ENCODE data around the gene RBM7.

Gene RBM7

GRCh38 chr11:114400216-114400914, at the start of gene RBM7, which contains the start of gene C11orf71:
Gene RBM7 (plus strand): TSS chr11:114400666. CDS start chr11:114400672, 6 bp downstream.
Gene C11orf71 (minus strand): TSS chr11:114400511. CDS start chr11:114400331, 180 bp downstream.
- TF ChIP-seq CTCF (IDR thresholded peaks at IDR 0.05; ENCODE audit: low read depth, low read length) = no peak
- DNase-seq (ENCODE audit: extremely low read depth, low read depth) = peak; percentile 98

GRCh38 chr11:114353443-114353842, 47.0 kb upstream of the RBM7 start:
- TF ChIP-seq CTCF (IDR thresholded peaks at IDR 0.05; ENCODE audit: low read depth, low read length) = no peak
- DNase-seq (ENCODE audit: extremely low read depth, low read depth) = no peak

GRCh38 chr11:114354076-114354475, 46.4 kb upstream of the RBM7 start:
- no peak for TF ChIP-seq CTCF (IDR thresholded peaks at IDR 0.05; ENCODE audit: low read depth, low read length)
- no peak for DNase-seq (ENCODE audit: extremely low read depth, low read depth)

GRCh38 chr11:114358716-114359115, 41.8 kb upstream of the RBM7 start:
- no peak for TF ChIP-seq CTCF (IDR thresholded peaks at IDR 0.05; ENCODE audit: low read depth, low read length)
- no peak for DNase-seq (ENCODE audit: extremely low read depth, low read depth)

GRCh38 chr11:114359342-114359741, 41.1 kb upstream of the RBM7 start:
- DNase-seq (ENCODE audit: extremely low read depth, low read depth) = no peak
- TF ChIP-seq CTCF (IDR thresholded peaks at IDR 0.05; ENCODE audit: low read depth, low read length) = no peak

- no peak for TF ChIP-seq CTCF (IDR thresholded peaks at IDR 0.05; ENCODE audit: low read depth, low read length)
- no peak for DNase-seq (ENCODE audit: extremely low read depth, low read depth)
Observed at GRCh38 chr11:114362326-114362725, 38.1 kb upstream of the RBM7 start.

- TF ChIP-seq CTCF (IDR thresholded peaks at IDR 0.05; ENCODE audit: low read depth, low read length) = no peak
- no peak for DNase-seq (ENCODE audit: extremely low read depth, low read depth)
Observed at GRCh38 chr11:114362958-114363357, 37.5 kb upstream of the RBM7 start.

All from AG09319 (cell line).